ENCODE results near the gene SERPINA9. TPM values are rescaled to one million over a fixed set of nuclear protein-coding genes. Genes with fewer than 3 reads are reported as not detected.

SERPINA9 gene, protein sequence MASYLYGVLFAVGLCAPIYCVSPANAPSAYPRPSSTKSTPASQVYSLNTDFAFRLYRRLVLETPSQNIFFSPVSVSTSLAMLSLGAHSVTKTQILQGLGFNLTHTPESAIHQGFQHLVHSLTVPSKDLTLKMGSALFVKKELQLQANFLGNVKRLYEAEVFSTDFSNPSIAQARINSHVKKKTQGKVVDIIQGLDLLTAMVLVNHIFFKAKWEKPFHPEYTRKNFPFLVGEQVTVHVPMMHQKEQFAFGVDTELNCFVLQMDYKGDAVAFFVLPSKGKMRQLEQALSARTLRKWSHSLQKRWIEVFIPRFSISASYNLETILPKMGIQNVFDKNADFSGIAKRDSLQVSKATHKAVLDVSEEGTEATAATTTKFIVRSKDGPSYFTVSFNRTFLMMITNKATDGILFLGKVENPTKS
- total RNA-seq, result not detected

DNA sequence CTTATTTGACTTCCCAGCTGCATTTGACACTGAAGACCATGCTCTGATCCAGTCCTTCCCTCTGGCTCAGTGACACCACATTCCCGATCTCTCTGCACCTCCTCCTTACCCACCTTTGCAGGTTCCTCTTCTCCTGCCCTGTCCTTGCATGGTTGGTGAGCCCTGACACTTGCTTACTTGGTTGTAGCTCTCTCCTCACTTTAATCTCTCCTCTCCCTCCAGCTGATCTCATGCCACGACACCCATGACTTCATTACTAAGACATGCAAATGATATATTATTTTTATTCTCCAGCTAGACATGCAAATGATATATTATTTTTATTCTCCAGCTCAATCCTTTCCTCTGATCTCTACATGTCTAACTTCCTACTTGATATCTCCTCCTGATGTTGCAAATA is at the start of gene SERPINA9:
TSS of gene SERPINA9 (minus strand) at position 175 of the 400 bp plus-strand sequence. CDS start 6,357 bp downstream, outside the sequence.

DNA sequence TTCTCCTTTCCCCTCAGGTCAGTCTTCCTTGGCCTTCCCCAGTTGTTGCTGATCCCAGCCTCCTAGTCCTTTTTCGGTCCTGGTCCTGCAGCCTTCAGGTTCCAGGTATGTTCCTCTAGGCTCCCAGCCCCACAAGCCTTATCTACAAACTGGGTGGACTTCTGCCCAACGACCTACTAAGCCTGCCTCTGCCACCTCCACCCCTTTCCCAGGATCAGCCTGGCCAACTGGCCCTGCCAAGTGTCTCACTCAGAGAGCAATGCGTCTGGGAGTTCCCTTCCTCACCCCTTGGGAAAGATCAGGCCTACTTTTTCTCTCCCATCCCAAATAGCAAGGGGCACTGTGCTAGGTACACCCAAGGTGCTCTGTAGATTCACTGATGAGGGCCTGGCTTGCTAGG is 33.4 kb upstream of the SERPINA9 start, which contains the start of gene SERPINA12:
TSS of gene SERPINA12 (minus strand) at position 114 of the 400 bp plus-strand sequence. CDS start 11,072 bp downstream, outside the sequence.

Other genes starting within 250 kb of the SERPINA9 start
- not detected for gene SERPINA10, start 182.9 kb downstream of the SERPINA9 start, total RNA-seq
- gene SERPINA6, start 152.9 kb downstream of the SERPINA9 start, total RNA-seq, result not detected
- not detected for gene SERPINA2, start 109.5 kb downstream of the SERPINA9 start, total RNA-seq
- gene SERPINA1, start 87.6 kb downstream of the SERPINA9 start, total RNA-seq, result under 1 TPM; 0.33 to 0.34 TPM
- not detected for gene SERPINA11, start 23.4 kb downstream of the SERPINA9 start, total RNA-seq
- gene SERPINA12, start 33.3 kb upstream of the SERPINA9 start, total RNA-seq, result not detected
- not detected for gene SERPINA4, start 85.2 kb upstream of the SERPINA9 start, total RNA-seq
- under 1 TPM in 1 of 2 donors, not detected in 1; 0.33 TPM for gene SERPINA5, start 105.2 kb upstream of the SERPINA9 start, total RNA-seq
- gene SERPINA3, start 136.2 kb upstream of the SERPINA9 start, total RNA-seq, result 1 to 10 TPM in 1 of 2 donors, under 1 TPM in 1; 0.67 to 1.7 TPM

All from melanocyte of skin (primary cell).